GM13976 (cell line): ENCODE data around the gene CA9.
"Not testable (repeated sequence)": the region's sequence is repeated elsewhere in the genome, so short reads cannot be mapped to it uniquely, and the experiment has no call there.

Source experiments
- DNase-seq: peaks from one replicate; pipeline ENCODE4 v3.0.0; 2012; ENCODE audit warnings: low spot score
- in situ Hi-C: fragments of 300-500 bp; cut with MboI; formaldehyde crosslinking; loops from one replicate; pipeline ENCODE4 v1.12.0; 2022; ENCODE audit warnings: low sequenced_read_pairs, mixed read lengths, inconsistent platforms; ENCODE audit not compliant: unreplicated experiment
- TF ChIP-seq, protein P1 (sequence below): IDR thresholded peaks from 2 replicates; pipeline ENCODE4 v1.5.1; 2012; ENCODE audit warnings: borderline replicate concordance, mild to moderate bottlenecking; ENCODE audit not compliant: insufficient read depth; ENCODE audit errors: extremely low read depth, missing control alignments, control extremely low read depth

The CA9 gene

DNA sequence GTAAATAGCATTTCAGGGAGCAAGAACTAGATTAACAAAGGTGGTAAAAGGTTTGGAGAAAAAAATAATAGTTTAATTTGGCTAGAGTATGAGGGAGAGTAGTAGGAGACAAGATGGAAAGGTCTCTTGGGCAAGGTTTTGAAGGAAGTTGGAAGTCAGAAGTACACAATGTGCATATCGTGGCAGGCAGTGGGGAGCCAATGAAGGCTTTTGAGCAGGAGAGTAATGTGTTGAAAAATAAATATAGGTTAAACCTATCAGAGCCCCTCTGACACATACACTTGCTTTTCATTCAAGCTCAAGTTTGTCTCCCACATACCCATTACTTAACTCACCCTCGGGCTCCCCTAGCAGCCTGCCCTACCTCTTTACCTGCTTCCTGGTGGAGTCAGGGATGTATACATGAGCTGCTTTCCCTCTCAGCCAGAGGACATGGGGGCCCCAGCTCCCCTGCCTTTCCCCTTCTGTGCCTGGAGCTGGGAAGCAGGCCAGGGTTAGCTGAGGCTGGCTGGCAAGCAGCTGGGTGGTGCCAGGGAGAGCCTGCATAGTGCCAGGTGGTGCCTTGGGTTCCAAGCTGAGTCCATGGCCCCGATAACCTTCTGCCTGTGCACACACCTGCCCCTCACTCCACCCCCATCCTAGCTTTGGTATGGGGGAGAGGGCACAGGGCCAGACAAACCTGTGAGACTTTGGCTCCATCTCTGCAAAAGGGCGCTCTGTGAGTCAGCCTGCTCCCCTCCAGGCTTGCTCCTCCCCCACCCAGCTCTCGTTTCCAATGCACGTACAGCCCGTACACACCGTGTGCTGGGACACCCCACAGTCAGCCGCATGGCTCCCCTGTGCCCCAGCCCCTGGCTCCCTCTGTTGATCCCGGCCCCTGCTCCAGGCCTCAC is at the start of gene CA9:
CA9 (plus strand) TSS at position 797 of the 893 bp plus-strand sequence; CDS start at position 829, 32 bp downstream.
- no peak for DNase-seq
- TF ChIP-seq, protein P1, sequence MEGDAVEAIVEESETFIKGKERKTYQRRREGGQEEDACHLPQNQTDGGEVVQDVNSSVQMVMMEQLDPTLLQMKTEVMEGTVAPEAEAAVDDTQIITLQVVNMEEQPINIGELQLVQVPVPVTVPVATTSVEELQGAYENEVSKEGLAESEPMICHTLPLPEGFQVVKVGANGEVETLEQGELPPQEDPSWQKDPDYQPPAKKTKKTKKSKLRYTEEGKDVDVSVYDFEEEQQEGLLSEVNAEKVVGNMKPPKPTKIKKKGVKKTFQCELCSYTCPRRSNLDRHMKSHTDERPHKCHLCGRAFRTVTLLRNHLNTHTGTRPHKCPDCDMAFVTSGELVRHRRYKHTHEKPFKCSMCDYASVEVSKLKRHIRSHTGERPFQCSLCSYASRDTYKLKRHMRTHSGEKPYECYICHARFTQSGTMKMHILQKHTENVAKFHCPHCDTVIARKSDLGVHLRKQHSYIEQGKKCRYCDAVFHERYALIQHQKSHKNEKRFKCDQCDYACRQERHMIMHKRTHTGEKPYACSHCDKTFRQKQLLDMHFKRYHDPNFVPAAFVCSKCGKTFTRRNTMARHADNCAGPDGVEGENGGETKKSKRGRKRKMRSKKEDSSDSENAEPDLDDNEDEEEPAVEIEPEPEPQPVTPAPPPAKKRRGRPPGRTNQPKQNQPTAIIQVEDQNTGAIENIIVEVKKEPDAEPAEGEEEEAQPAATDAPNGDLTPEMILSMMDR: no peak
- in situ Hi-C loops: no loop called here

DNA sequence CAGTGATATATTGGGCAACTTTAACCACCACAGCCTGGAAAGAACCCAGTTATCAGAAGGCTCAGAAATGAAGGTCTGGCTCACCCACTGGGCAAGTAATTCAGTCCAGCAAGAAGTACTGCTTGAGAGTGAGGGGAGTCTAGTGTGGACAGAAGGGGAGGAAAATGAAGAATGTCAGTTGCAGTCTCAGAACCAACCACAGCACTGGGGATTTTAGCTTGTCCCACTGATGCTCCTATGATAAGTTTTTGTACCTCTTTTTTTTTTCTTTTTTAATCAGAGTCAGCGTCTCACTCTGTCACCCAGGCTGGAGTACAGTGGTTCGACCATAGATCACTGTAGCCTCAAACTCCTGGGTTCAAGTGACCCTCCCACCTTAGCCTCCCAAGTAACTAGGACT is 46.2 kb upstream of the CA9 start:
- TF ChIP-seq, protein P1: no peak
- in situ Hi-C loops: no loop called here
- no peak for DNase-seq

DNA sequence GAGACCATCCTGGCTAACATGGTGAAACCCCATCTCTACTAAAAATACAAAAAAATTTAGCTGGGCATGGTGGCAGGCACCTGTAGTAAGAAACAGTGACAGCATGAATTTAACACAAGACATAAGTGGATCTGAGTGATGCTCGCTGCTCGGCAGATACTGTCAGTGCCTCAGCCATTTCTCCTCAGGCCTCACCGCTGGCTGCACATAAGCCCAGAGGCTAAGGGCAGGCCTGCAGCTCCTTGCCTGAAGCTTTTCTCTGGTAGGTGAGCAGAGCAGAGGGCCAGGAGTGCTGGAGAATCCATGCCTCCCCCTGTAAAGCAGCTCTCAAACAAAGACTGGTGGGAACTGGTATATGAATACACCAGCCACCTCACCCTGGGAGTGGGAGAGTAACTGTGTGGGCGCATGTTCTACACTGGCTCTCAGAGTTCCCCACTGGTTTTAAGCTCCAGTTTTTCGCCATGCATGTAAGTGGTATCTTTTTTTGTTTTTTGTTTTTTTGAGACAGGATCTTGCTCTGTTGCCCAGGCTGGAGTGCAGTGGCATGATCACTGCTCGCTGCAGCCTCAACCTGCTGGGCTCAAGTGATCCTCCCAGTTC is 45.2 kb upstream of the CA9 start:
- in situ Hi-C loops: no loop called here
- TF ChIP-seq, protein P1: no peak
- DNase-seq: no peak

DNA sequence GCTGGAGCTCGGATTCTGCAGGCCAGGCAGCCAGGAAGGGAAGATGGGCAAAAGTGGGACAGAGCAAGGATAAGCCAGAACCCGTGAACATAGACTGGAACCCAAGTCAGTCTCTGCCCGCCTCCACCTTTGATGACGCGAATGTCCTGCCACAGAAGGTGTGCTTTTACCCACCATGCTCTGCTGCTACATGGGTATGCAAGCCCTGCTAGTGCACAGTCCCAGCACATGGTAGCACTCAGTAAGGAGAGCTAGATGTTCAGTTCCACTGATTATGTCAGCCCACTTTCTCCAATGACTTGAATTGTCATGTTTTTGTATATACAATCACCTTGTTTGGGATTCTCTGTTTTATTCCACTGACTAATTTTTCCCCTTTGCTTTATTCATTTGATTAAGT is 44.1 kb upstream of the CA9 start:
- in situ Hi-C loops: no loop called here
- TF ChIP-seq, protein P1: no peak

DNA sequence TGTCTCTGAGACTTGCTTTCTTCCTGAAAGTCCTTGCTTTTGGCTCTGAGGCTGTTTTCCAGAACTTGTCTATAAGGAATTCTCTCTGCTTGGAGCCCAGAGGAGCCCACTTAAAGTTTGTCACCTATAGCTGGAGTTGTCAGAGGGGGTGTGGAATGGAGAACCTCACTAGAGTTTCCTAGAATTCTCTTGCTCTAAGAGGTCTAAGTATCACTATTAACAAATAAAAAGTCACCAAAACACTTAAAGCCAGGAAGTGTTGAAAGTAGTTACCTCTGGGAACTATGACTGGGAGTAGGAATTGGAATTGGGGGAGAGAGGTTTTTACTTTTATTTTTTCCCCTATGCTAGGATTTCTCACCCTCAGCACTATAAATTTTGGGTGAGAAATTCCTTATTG is 38.0 kb upstream of the CA9 start:
- no peak for DNase-seq
- in situ Hi-C loops: no loop called here
- TF ChIP-seq, protein P1: no peak

More for the DNA sequence above, 44.1 kb upstream of the CA9 start:
- DNase-seq: no peak

DNA sequence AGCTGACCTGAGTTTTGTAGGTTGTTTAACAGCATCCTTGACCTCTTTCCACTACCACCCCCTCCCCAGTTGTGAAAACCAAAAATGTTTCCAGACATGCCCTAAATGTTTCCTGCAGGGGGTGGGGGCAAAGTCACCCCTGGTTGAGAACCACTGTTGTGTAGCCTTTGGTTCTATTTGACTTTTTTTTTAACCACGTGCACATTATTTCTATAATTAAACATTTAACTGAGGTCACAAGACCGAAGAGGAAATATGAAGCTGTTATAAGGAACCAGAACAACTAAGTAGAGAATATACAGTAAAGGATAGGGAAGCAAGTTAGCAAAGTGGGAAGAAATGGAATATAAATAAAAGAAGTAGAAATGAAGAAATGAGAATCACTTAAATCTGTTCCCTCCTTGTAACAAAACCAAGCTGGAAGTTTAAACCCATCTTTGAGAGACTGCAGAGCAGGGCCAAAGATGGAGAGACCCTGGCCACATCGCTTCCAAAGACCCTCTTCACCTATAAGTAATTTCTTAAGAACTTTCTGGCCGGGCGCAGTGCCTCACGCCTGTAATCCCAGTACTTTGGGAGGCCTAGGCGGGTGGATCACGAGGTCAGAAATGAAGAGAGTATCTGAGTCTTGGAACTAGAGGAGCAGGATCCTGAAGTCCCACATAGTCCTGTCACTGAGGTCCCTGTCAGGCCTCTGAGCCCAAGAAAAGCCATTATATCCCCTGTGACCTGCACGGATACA is 37.4 kb upstream of the CA9 start:
- DNase-seq: no peak
- in situ Hi-C loops: no loop called here

DNA sequence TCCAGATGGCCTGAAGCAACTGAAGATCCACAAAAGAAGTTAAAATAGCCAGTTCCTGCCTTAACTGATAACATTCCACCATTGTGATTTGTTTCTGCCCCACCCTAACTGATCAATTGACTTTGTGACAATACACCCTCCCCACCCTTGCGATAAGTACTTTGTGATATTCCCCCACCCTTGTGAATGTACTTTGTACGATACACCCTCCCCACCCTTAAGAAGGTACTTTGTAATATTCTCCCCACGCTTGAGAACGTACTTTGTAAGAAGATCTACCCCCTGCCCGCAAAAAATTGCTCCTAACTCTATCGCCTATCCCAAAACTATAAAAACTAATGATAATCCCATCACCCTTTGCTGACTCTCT is 36.9 kb upstream of the CA9 start:
- in situ Hi-C loops: not testable (repeated sequence)

More for the DNA sequence above, 37.4 kb upstream of the CA9 start:
- TF ChIP-seq, protein P1: no peak

DNA sequence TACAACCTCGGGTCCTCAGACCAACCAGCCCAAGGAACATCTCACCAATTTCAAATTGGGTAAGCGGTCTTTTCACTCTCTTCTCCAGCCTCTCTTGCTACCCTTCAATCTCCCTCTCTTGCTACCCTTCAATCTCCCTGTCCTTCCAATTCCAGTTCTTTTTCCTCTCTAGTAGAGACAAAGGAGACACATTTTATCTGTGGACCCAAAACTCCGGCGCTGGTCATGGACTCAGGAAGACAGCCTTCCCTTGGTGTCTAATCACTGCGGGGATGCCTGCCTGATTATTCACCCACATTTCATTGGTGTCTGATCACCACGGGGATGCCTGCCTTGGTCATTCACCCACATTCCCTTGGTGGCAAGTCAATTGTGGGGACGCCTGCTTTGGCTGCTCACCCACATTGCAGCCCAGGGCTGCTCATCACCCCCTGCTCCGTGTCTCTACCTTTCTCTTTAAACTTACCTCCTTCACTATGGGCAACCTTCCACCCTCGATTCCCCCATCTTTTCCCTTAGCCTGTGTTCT is 36.2 kb upstream of the CA9 start:
- DNase-seq, in situ Hi-C loops: not testable (repeated sequence)

More for the DNA sequence above, 36.9 kb upstream of the CA9 start:
- not testable (repeated sequence) for DNase-seq

DNA sequence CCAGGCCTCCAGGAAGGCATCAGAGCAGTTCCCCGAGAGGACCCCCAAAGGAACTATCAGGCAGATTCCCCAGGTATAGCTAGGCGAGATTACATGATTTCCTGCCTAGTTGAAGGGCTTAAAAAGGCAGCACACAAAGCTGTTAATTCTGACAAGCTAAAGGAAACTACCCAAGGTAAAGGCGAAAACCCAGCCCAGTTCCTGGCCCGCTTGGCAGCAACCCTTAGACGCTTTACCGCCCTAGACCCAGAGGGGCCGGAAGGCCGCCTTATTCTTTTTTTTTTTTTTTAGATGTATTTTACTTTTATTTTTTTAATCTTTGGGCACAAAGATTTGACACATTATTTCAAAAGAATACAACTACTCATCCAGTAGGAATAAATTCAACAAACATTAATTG is 35.0 kb upstream of the CA9 start:
- in situ Hi-C loops, DNase-seq: not testable (repeated sequence)

DNA sequence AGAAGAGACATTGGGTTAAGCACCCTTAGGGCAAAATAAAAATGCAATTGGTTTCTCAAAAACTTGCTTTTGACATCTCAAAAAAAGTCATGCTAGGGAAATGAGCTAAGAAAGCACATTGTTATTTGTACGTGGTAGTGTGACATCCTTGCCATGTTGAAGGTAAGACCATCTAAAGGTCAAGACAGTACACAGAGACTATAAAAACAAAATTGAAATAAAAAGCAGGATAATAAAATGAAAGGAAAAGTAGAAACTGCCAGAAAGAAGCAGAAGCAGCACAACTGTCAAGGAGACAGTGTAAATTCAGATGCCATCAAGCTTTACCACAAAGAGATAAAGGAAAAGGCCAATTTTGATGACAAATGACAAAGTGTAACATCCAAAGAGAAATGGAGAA is 34.5 kb upstream of the CA9 start:
- DNase-seq, in situ Hi-C loops: not testable (repeated sequence)
